ENCODE results near the gene SCLY.

DNA sequence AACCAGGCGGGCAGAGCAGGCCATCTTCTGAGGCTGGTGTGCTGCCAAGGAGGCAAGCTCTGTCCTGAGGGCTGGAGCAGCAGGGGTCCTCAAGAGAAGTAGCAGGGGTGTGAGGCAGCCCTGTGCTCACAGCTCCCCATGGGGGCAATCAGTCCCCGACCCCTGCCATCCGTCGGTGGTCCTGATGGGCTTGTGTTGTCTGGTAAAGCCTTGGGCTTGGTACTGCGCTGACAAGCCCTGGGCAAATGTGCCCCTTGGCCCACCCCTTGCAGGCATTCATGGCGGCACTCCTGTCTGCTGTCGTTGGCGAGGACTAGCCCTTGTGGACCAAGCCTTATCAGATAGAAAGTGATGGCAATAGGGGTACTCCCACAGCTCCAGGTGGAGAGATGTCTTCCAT is 22.6 kb upstream of the SCLY start:
- TF ChIP-seq, protein P1, sequence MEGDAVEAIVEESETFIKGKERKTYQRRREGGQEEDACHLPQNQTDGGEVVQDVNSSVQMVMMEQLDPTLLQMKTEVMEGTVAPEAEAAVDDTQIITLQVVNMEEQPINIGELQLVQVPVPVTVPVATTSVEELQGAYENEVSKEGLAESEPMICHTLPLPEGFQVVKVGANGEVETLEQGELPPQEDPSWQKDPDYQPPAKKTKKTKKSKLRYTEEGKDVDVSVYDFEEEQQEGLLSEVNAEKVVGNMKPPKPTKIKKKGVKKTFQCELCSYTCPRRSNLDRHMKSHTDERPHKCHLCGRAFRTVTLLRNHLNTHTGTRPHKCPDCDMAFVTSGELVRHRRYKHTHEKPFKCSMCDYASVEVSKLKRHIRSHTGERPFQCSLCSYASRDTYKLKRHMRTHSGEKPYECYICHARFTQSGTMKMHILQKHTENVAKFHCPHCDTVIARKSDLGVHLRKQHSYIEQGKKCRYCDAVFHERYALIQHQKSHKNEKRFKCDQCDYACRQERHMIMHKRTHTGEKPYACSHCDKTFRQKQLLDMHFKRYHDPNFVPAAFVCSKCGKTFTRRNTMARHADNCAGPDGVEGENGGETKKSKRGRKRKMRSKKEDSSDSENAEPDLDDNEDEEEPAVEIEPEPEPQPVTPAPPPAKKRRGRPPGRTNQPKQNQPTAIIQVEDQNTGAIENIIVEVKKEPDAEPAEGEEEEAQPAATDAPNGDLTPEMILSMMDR (IDR thresholded peaks at IDR 0.05), result no peak
- no peak for TF ChIP-seq EP300 (IDR thresholded peaks at IDR 0.05)
- no peak for TF ChIP-seq POLR2A (IDR thresholded peaks at IDR 0.05)
